Activated CD4-positive, alpha-beta T cell treated with anti-CD3 and anti-CD28 coated beads, Interleukin-2, amount 50 U/mL, for 48 hours (primary cell): ENCODE results near the gene THSD7B.

Experiments
- DNase-seq, 2 experiments: peaks; one replicate each; pipeline ENCODE4 v3.0.0-alpha.2; 2020

THSD7B gene

GRCh38 chr2:137165968-137166367 lies 400.6 kb downstream of the THSD7B start:
- DNase-seq: no peak

- DNase-seq: no peak
These were observed 402.3 kb downstream of the THSD7B start for GRCh38 chr2:137167651-137168050.

GRCh38 chr2:137168552-137168951 lies 403.2 kb downstream of the THSD7B start:
- no peak for DNase-seq

- no peak for DNase-seq
These were observed 406.8 kb downstream of the THSD7B start for GRCh38 chr2:137172162-137172561.

- DNase-seq: no peak
These were observed 408.1 kb downstream of the THSD7B start for GRCh38 chr2:137173463-137173862.

- DNase-seq: no peak
These were observed 409.9 kb downstream of the THSD7B start for GRCh38 chr2:137175246-137175645.

GRCh38 chr2:137178951-137179377 lies 413.6 kb downstream of the THSD7B start:
- no peak for DNase-seq

GRCh38 chr2:137179542-137179941 lies 414.2 kb downstream of the THSD7B start:
- no peak for DNase-seq

- DNase-seq: no peak
These were observed 414.7 kb downstream of the THSD7B start for GRCh38 chr2:137180012-137180411.

GRCh38 chr2:137181370-137181769 lies 416.0 kb downstream of the THSD7B start:
- no peak for DNase-seq

- DNase-seq: no peak
These were observed 416.7 kb downstream of the THSD7B start for GRCh38 chr2:137182071-137182470.

- no peak for DNase-seq
These were observed 418.0 kb downstream of the THSD7B start for GRCh38 chr2:137183206-137183898.

- no peak for DNase-seq
These were observed 420.2 kb downstream of the THSD7B start for GRCh38 chr2:137185378-137186078.

- DNase-seq: no peak
These were observed 421.9 kb downstream of the THSD7B start for GRCh38 chr2:137187216-137187615.

- no peak for DNase-seq
These were observed 425.3 kb downstream of the THSD7B start for GRCh38 chr2:137190411-137191195.

GRCh38 chr2:137192366-137193310 lies 427.3 kb downstream of the THSD7B start:
- no peak for DNase-seq

GRCh38 chr2:137193401-137193800 lies 428.1 kb downstream of the THSD7B start:
- no peak for DNase-seq

- no peak for DNase-seq
These were observed 428.8 kb downstream of the THSD7B start for GRCh38 chr2:137194111-137194510.

GRCh38 chr2:137199751-137200150 lies 434.4 kb downstream of the THSD7B start:
- DNase-seq: no peak

GRCh38 chr2:137202318-137202717 lies 437.0 kb downstream of the THSD7B start:
- no peak for DNase-seq

GRCh38 chr2:137205324-137205723 lies 440.0 kb downstream of the THSD7B start:
- no peak for DNase-seq

- no peak for DNase-seq
These were observed 440.7 kb downstream of the THSD7B start for GRCh38 chr2:137206069-137206468.

GRCh38 chr2:137207030-137207429 lies 441.7 kb downstream of the THSD7B start:
- no peak for DNase-seq
